ENCODE data around the gene NCAPD3.
"Not testable (repeated sequence)": the region's sequence is repeated elsewhere in the genome, so short reads cannot be mapped to it uniquely, and the experiment has no call there.

Gene NCAPD3

DNA sequence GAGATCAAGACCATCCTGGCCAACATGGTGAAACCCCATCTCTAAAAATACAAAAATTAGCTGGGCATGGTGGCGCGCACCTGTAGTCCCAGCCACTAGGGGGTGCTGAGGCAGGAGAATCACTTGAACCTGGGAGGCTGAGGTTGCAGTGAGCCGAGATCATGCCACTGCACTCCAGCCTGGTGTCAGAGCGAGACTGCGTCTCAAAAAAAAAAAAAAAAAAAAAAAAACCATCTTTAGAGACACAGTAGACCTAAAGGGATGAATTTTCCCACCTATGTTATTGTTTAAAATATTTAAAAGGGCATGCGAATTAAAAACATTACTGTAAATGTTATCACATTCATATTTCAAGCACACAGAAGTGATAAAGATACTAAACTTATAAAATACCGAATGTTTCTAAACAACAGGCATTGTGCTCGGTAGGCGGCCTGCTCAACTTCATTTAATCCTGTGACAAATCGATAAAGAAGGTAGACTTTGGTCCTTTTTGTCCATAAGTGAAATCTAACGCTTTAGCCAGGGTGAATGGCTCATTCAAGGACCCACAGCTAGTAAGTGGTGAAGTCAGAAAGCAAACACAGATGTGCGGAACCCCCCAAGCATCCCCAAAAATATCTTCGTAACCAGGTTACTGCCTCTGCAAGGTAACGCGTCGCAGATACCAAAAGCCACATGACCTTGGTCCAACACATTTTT lies 16.1 kb downstream of the NCAPD3 start:
- no peak overlapping the region for H3K4me3 ChIP-seq (replicated peaks in 1 of 2; ENCODE audit: low read depth in 2 of 2, low read length in 2 of 2)
- peak; percentile 51 for TF ChIP-seq CTCF (IDR thresholded peaks at IDR 0.05; ENCODE audit: low read depth, low read length)
- peak; percentile 36 to 38 for DNase-seq (ENCODE audit: low read depth in 2 of 2)

DNA sequence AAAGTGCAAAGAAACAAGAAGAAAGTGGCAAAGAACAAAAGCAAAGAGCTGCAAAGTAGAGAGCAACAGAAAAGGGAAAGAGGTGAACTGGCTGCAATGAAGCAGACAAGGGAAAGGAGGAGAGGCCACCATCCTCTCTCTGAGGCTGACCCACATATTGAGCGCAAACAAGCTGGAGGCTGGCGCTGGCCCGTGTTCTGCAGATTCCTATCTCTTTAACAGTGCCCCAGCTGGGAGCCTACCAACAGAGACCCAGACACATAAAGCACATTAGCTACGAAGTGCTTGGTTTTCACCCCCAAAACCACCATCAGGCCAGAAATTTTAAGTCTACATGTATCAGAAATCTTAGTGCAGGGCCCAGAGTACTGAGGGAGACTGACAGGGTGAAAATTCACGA lies 17.6 kb downstream of the NCAPD3 start:
- no peak for TF ChIP-seq CTCF (IDR thresholded peaks at IDR 0.05; ENCODE audit: low read depth, low read length)
- H3K4me3 ChIP-seq (replicated peaks in 1 of 2; ENCODE audit: low read depth in 2 of 2, low read length in 2 of 2), result no peak overlapping the region
- no peak for DNase-seq (ENCODE audit: low read depth in 2 of 2)

DNA sequence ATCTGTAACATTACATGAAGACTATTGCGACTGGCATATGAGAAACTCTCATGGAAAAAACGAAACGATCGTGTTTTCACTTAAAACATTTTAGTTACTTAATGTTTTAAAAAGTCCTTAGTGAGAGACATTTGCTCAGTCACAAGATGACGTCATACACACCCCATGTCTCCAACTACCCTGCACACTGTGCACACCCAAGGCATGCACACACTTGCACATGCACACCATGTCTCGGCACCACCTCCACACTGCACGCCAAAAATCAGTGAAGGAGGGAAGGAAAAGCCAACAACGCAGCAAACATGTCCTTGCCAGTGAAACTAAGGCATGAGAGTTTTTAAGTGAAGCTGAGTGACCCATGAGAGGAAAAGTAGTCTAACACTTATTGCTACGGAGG lies 18.0 kb downstream of the NCAPD3 start:
- no peak for TF ChIP-seq CTCF (IDR thresholded peaks at IDR 0.05; ENCODE audit: low read depth, low read length)
- no peak for DNase-seq (ENCODE audit: low read depth in 2 of 2)
- H3K4me3 ChIP-seq (replicated peaks in 1 of 2; ENCODE audit: low read depth in 2 of 2, low read length in 2 of 2), result no peak overlapping the region

- no peak overlapping the region for H3K4me3 ChIP-seq (replicated peaks in 1 of 2; ENCODE audit: low read depth in 2 of 2, low read length in 2 of 2)
- TF ChIP-seq CTCF (IDR thresholded peaks at IDR 0.05; ENCODE audit: low read depth, low read length), result no peak
- no peak for DNase-seq (ENCODE audit: low read depth in 2 of 2)
Observed at GRCh38 chr11:134202661-134203060, 21.1 kb downstream of the NCAPD3 start.

GRCh38 chr11:134200688-134201087 lies 23.1 kb downstream of the NCAPD3 start:
- no peak overlapping the region for H3K4me3 ChIP-seq (replicated peaks in 1 of 2; ENCODE audit: low read depth in 2 of 2, low read length in 2 of 2)
- DNase-seq (ENCODE audit: low read depth in 2 of 2), result peak in 1 of 2 donors; percentile 2
- TF ChIP-seq CTCF (IDR thresholded peaks at IDR 0.05; ENCODE audit: low read depth, low read length), result no peak

GRCh38 chr11:134199531-134199930 lies 24.2 kb downstream of the NCAPD3 start:
- DNase-seq (ENCODE audit: low read depth in 2 of 2), result no peak
- no peak for TF ChIP-seq CTCF (IDR thresholded peaks at IDR 0.05; ENCODE audit: low read depth, low read length)

DNA sequence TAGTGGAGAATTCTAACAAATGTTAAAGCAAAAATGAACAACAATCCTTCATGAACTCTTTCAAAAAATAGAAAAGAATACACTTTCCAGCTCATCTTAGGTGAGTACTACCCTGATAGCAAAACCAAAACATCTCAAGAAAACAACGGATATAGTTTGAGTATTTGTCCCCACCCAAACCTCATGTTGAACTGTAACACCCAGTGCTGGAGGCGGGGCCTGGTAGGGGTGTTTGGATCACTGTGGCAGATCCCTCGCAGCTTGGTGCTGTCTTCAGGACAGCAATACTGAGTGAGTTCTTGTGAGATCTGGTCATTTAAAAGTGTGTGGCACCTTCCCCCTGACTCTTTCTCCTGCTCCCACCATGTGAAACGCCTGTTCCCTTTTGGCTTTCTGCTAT lies 27.0 kb downstream of the NCAPD3 start:
- TF ChIP-seq CTCF (IDR thresholded peaks at IDR 0.05; ENCODE audit: low read depth, low read length), result no peak
- no peak for DNase-seq (ENCODE audit: low read depth in 2 of 2)
- H3K4me3 ChIP-seq (replicated peaks in 1 of 2; ENCODE audit: low read depth in 2 of 2, low read length in 2 of 2), result no peak overlapping the region

More at GRCh38 chr11:134199531-134199930, 24.2 kb downstream of the NCAPD3 start:
- no peak overlapping the region for H3K4me3 ChIP-seq (replicated peaks in 1 of 2; ENCODE audit: low read depth in 2 of 2, low read length in 2 of 2)

- not testable (repeated sequence) for DNase-seq (ENCODE audit: low read depth in 2 of 2); H3K4me3 ChIP-seq (replicated peaks in 1 of 2; ENCODE audit: low read depth in 2 of 2, low read length in 2 of 2)
Observed at GRCh38 chr11:134188092-134188491, 35.7 kb downstream of the NCAPD3 start.

All from cardiac fibroblast (primary cell).